ENCODE results near the gene EN1.

DNA sequence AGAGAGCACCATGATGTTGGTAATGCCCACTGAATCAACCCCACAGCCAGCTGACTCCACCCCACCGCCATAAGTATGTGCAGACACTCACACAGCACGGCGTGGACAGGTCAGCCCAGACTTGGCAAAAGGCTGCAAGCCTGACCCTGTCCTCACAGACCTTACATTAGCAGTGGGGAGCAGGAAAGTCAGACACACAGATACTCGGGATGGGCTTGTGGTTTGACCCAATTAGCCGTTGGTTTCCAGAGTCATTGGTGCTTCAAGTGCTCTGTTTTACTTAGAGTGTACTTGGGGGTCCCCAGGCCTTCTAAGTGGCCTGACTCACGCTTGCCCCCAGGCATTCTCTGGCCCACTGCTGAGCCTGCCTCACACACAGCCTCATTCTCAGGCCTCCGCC, 36.7 kb downstream of the EN1 start:
- TF ChIP-seq POLR2A (IDR thresholded peaks at IDR 0.05; ENCODE audit: low read depth, low read length), result no peak
- TF ChIP-seq POLR2AphosphoS5 (IDR thresholded peaks at IDR 0.05; ENCODE audit: low read depth, low read length), result no peak
- no peak for TF ChIP-seq TAF1 (IDR thresholded peaks at IDR 0.05; ENCODE audit: borderline replicate concordance, low read depth, low read length)
